Umbilical cord (tissue), 2 donors: ENCODE data around the gene TEPSIN. TPM values are rescaled to one million over a fixed set of nuclear protein-coding genes. Genes with fewer than 3 reads are reported as not detected.

Experiments used
- DNase-seq: peaks from one replicate; pipeline ENCODE4 v3.0.0-alpha.2; 2015; ENCODE audit warnings: low spot score
- total RNA-seq: library from RNA; depleted of rRNA; stranded (reverse); fragments of >200 nt; gene quantifications from one replicate; pipeline ENCODE4 v1.2.3, GENCODE V29; 2014; ENCODE audit warnings: low replicate concordance; ENCODE audit not compliant: insufficient read depth

TEPSIN gene
- total RNA-seq, 1 donor from 2014 or later: 9.4 TPM

GRCh38 chr17:81221842-81222619, 16.8 kb downstream of the TEPSIN start:
- DNase-seq: no peak

DNA sequence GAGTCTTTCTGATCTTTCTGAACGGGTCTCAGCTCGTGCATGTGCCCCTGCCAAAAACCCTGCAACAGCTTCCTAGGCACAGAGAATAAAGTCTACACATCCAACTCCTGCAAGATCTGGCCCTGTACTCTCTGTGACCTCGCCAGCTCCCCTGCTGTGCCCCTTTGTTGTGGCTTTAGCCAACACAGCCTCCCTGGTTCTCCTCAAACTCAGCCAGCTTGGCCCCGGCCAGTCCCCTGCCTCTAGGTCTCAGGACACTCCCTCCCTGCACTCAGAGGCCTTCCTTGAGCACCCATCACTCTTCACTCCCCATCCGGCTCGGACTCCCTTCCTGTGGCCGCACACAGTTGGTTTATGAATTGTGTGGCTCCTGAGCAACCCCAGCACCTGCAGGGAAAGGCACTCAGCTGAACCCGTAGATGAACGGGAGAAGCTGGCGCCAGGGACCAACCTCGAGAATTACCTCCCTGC, 17.4 kb downstream of the TEPSIN start:
- no peak for DNase-seq

GRCh38 chr17:81219476-81220180, 19.2 kb downstream of the TEPSIN start:
- no peak for DNase-seq

DNA sequence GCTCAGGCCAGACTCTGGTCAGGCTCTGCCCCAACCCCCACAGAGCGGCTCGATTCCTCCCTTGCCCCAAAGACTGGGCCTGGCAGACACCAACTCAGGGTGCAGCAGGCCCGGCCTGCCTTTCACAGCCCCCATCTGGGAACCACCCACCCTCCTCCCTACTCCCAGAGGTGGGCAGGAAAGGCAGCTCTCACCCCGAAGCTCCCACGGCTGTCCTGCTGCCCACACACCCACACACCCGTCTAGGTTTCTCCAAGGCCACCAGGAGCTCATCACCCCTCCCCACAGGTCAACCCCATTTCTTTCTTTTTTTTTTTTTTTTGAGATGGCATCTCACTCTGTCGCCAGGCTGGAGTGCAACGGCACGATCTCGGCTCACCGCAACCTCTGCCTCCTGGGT, 19.9 kb downstream of the TEPSIN start:
- no peak for DNase-seq

DNA sequence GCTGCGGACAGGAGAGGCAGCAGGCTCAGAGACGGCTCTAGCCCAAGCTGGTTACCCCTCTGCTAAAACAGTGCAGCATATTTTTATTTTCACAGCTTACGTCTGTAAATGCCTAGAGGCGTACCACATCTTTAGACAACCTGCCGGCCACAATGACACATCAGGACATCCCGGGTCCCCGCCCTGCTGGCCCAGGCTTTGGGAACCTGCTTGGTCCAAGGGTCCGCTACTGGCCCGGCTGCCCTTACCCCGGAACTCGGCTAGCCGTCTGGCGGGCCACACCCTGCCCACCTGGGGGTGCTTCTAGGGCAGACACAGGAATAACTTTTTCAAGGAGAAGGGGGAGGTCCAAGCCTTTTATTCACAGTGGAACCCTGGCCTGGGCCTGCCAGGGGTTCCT, 20.4 kb downstream of the TEPSIN start:
- no peak for DNase-seq

DNA sequence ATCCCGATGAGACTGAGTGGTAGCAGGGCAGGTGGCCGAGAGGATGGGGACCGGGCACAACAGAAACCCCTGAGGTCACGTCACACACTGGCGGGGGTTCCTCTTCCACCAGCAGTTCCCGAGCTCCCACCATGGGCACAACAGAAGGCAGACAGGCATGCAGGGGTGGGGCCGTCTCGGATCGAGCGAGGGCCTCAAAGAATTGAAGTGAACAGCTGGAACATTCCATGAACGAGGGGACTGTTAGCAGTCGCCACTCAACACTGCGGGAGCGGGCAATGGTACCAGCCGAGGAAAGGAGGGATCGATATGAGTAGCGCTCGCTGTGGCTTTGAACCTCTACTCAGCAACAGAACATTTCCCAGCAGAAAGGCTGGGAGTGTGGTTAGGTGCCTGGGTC, 21.4 kb downstream of the TEPSIN start:
- no peak for DNase-seq

DNA sequence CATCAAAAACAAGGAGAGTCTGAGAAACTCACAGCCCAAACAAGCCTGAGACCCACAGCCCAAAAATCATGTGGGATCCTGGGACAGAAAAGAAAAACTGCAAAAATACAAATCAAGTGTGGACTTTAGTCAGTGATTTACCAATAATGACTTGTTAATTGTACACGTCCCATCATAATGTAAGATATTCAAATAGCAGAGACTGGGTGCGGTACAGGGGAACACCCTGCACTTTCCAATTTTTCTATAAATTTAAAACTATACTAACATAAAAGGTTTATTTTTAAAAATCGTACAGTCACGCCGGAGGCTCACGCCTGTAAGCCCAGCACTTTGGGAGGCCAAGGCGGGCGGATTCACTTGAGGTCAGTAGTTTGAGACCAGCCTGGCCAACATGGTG, 24.9 kb downstream of the TEPSIN start:
- no peak for DNase-seq

- DNase-seq: no peak
Observed at GRCh38 chr17:81212365-81212764, 26.5 kb downstream of the TEPSIN start.

DNA sequence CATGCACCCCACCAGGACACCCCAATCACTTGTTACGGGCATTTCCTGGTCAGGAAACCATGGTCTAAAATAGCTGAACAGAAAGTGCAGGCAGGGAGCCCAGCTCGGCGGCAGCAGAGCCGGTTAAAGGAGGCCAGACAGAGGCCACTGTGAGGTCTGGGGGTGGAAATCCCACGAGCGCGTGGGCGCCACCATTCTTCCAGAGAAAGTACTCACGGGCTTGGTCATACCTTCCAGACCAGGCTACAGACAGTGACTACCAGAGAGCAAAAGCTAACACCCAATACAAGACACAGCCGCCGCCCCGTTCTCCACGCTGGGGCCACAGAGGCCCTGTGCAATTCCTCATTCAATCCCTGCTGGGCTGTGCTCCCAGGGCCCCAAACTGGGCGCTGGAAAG, 28.0 kb downstream of the TEPSIN start:
- peak; percentile 41 for DNase-seq

- no peak for DNase-seq
Observed at GRCh38 chr17:81210466-81210865, 28.4 kb downstream of the TEPSIN start.

GRCh38 chr17:81209141-81209540, 29.7 kb downstream of the TEPSIN start:
- DNase-seq: no peak

- no peak for DNase-seq
Observed at GRCh38 chr17:81208651-81209050, 30.2 kb downstream of the TEPSIN start.

- DNase-seq: no peak
Observed at GRCh38 chr17:81207610-81208581, 31.0 kb downstream of the TEPSIN start.

DNA sequence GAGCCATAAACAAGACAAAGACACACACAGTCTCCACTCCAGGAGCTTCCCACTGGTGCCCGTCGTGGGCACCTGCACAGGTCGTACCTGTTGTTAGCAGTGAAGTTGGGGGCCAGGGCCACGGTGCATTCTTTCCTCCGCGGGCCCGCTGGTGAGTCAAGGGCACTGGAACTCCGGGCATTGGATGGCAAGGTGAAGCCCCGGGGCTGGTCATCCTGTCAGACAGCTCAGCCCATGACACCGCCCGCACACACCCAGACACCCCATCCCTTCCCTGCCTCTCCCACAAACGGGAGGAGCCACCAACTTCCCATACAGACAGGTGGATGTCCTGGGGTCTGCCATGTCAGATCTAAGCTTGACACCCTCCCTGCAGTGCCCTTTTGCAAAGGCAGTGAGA, 32.2 kb downstream of the TEPSIN start:
- no peak for DNase-seq

DNA sequence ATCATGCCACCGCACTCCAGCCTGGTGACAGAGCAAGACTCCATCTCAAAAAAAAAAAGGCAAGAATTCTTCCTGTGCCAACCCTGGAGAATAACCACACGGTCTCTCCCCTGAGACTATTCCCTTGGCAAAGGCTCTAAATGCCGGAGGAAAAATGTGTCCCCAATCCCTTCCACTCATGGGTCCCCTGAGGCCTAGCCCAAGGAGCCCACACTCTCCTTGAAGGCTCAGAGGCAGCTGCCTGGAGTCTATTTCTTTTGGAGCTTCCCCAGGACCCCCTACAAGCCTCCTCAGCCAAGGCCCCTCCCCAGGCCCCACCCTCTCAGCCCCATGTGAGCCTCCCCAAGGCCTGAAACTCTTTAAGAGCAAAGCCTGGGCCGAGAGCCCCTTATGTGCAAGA, 32.7 kb downstream of the TEPSIN start:
- DNase-seq: no peak

DNA sequence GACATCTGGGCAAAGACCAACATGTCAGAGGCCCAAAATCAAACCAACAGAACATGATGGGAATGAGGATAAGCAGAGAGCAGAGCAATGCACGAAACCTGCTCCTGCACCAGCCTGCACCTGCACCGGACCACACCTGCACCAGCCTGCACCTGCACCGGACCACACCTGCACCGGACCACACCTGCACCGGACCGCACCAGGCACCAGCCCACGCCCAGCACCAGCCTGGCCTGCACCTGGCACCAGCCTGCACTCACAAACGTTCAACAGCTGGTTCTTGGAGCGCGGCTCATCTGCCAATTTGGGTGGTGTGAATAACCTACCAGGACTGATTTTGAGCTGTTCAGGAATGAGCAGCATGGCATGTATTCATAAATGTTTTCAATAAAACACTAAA, 34.3 kb downstream of the TEPSIN start:
- DNase-seq: no peak

DNA sequence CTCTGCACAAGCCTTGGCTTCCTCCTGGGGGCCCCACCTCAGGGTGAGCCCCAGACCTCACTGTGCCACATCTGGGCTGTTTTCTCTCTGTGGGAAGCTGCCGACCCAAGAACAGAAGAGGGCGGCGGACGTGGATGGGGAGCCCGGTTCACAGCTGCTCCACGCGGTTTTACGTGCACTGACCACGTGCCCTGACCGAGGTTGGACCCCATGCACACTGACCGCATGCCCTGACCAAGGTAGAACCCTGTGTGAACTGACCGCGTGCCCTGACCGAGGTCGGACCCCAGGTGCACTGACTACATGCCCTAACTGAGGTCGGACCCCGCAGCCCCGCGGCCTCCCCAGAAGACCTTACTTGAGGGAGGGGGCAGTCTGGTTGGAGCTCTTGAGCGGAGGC, 35.7 kb downstream of the TEPSIN start:
- DNase-seq: no peak

GRCh38 chr17:81202318-81202717, 36.5 kb downstream of the TEPSIN start:
- no peak for DNase-seq

- DNase-seq: peak; percentile 72
Observed at GRCh38 chr17:81200695-81201580, 37.9 kb downstream of the TEPSIN start.

DNA sequence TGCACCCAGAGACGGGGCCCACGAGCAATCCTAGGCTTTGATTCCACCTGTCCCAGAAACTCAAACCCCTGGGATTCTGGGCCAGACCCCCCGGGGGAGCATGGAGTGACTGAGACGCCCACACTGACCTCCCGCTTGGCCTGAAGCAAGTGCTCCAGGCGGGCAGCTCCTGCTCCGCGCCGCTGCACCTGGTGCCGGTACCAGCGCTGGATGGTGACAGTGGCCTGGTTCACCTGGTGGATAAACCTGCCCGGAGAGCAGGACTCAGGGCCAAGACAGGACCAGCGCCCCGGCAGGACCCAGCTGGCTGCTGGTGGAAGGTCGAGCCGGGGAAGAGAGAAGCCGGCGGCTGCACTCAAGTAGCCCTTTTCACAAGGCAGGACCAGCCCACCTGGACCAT, 38.7 kb downstream of the TEPSIN start:
- DNase-seq: no peak

DNA sequence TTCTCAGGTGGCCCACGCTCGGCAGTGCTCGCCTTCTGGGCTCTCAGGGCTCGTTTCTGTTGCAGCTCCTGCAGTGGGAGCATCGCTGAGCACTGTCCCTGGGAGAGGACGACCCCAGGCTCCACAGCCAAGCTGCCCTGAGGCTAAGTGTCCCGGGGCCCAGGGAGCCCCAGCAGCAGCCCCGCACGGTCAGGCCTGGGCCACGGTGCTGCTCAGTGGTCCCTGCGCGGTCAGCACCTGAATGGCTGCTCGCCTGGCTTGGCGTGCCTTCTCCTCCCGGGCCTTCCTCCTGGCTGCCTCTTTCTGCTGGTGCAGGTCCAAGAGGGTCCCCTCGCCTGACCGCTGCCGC, 39.4 kb downstream of the TEPSIN start:
- DNase-seq: no peak
